Medulla oblongata (tissue), 1 donor: Measurements from ENCODE around the gene NSUN4.
"Not testable (repeated sequence)": the region's sequence is repeated elsewhere in the genome, so short reads cannot be mapped to it uniquely, and the experiment has no call there.

ENCODE experiments used
- DNase-seq: peaks from one replicate; pipeline ENCODE4 v3.0.0-alpha.2; 2015; ENCODE audit errors: extremely low spot score

The NSUN4 gene

GRCh38 chr1:46340404-46341221 is at the start of gene NSUN4:
Gene NSUN4 (plus strand): TSS chr1:46340807. CDS start chr1:46340827, 20 bp downstream.
- peak; percentile 97 for DNase-seq

- no peak for DNase-seq
Observed at GRCh38 chr1:46295306-46295705, 45.3 kb upstream of the NSUN4 start.

GRCh38 chr1:46298387-46298786 is 42.2 kb upstream of the NSUN4 start:
- DNase-seq: no peak

- DNase-seq: peak; percentile 44
Observed at GRCh38 chr1:46300673-46301405, 39.8 kb upstream of the NSUN4 start.

- no peak for DNase-seq
Observed at GRCh38 chr1:46301406-46301807, 39.2 kb upstream of the NSUN4 start.

- DNase-seq: peak; percentile 45
Observed at GRCh38 chr1:46301808-46302640, 38.6 kb upstream of the NSUN4 start.

GRCh38 chr1:46302641-46303037 is 38.0 kb upstream of the NSUN4 start:
- DNase-seq: peak; percentile 35

GRCh38 chr1:46303038-46303871 is 37.4 kb upstream of the NSUN4 start, which contains the start of the genes LRRC41 and UQCRH:
Gene LRRC41 (minus strand): TSS chr1:46303616. CDS start chr1:46303322, 294 bp downstream.
Gene UQCRH (plus strand): TSS chr1:46303698. CDS start chr1:46303767, 69 bp downstream.
- DNase-seq: peak; percentile 97

- DNase-seq: no peak
Observed at GRCh38 chr1:46303872-46304326, 36.7 kb upstream of the NSUN4 start.

- DNase-seq: no peak
Observed at GRCh38 chr1:46306159-46306530, 34.5 kb upstream of the NSUN4 start.

- DNase-seq: no peak
Observed at GRCh38 chr1:46309401-46310159, 31.0 kb upstream of the NSUN4 start.

- DNase-seq: no peak
Observed at GRCh38 chr1:46310321-46310720, 30.3 kb upstream of the NSUN4 start.

- no peak for DNase-seq
Observed at GRCh38 chr1:46315669-46316403, 24.8 kb upstream of the NSUN4 start.

- no peak for DNase-seq
Observed at GRCh38 chr1:46317323-46317722, 23.3 kb upstream of the NSUN4 start.

GRCh38 chr1:46319301-46319700 is 21.3 kb upstream of the NSUN4 start:
- not testable (repeated sequence) for DNase-seq

GRCh38 chr1:46319960-46320914 is 20.4 kb upstream of the NSUN4 start:
- not testable (repeated sequence) for DNase-seq

- DNase-seq: not testable (repeated sequence)
Observed at GRCh38 chr1:46322191-46322590, 18.4 kb upstream of the NSUN4 start.
